Astrocyte (in vitro differentiated cells and primary cell): ENCODE measurements around the gene LSM2. TPM values are rescaled to one million over a fixed set of nuclear protein-coding genes. Genes with fewer than 3 reads are reported as not detected.

Experiments used
- DNase-seq: peaks from one replicate; pipeline ENCODE4 v3.0.0-alpha.2; 2010; ENCODE audit warnings: low read depth
- FAIRE-seq: peaks from 2 replicates; lab custom pipeline; 2011; peaks lifted over from hg19 to GRCh38; lab: Jason Lieb, UNC
- H2AFZ ChIP-seq: 2 replicates; pipeline ENCODE4 v1.6.0; 2012; ENCODE audit warnings: low read depth, low read length, inconsistent platforms
- H3K27ac ChIP-seq: 2 replicates; pipeline ENCODE4 v1.5.1; 2011; ENCODE audit warnings: low read depth, low read length, inconsistent platforms
- H3K27me3 ChIP-seq: 2 replicates; pipeline ENCODE4 v1.6.0; 2011; ENCODE audit warnings: low read length, inconsistent platforms; ENCODE audit not compliant: insufficient read depth
- H3K36me3 ChIP-seq: 2 replicates; pipeline ENCODE4 v1.5.1; 2011; ENCODE audit warnings: low read length, inconsistent platforms; ENCODE audit not compliant: insufficient read depth
- H3K4me1 ChIP-seq: 2 replicates; pipeline ENCODE4 v1.5.1; 2011; ENCODE audit warnings: low read length, inconsistent platforms; ENCODE audit not compliant: insufficient read depth
- H3K4me2 ChIP-seq: 2 replicates; pipeline ENCODE4 v1.6.0; 2012; ENCODE audit warnings: low read length, inconsistent platforms
- H3K4me3 ChIP-seq: 2 replicates; pipeline ENCODE4 v1.5.1; 2011; ENCODE audit warnings: low read depth, mild to moderate bottlenecking, low read length, inconsistent platforms; ENCODE audit not compliant: insufficient read depth
- H3K79me2 ChIP-seq: 2 replicates; pipeline ENCODE4 v1.6.0; 2012; ENCODE audit warnings: mild to moderate bottlenecking, low read length, inconsistent platforms; ENCODE audit not compliant: insufficient read depth
- H3K9ac ChIP-seq: 2 replicates; pipeline ENCODE4 v1.6.0; 2012; ENCODE audit warnings: mild to moderate bottlenecking, low read length, inconsistent platforms
- H3K9me3 ChIP-seq: 2 replicates; pipeline ENCODE4 v1.5.1; 2012; ENCODE audit warnings: low read depth, mild to moderate bottlenecking, low read length, inconsistent platforms; ENCODE audit not compliant: insufficient read depth
- H4K20me1 ChIP-seq: 2 replicates; pipeline ENCODE4 v1.6.0; 2012; ENCODE audit warnings: low read length, inconsistent platforms; ENCODE audit not compliant: insufficient read depth
- H3K27ac Mint-ChIP-seq: one replicate; pipeline ENCODE4 v1.8.0; 2021; ENCODE audit warnings: mild to moderate bottlenecking, mixed read lengths; ENCODE audit not compliant: unreplicated experiment
- H3K27me3 Mint-ChIP-seq: one replicate; pipeline ENCODE4 v1.8.0; 2021; ENCODE audit warnings: low read depth, mixed read lengths; ENCODE audit not compliant: unreplicated experiment
- H3K36me3 Mint-ChIP-seq: one replicate; pipeline ENCODE4 v1.8.0; 2021; ENCODE audit warnings: low read depth, mixed read lengths; ENCODE audit not compliant: unreplicated experiment
- H3K4me1 Mint-ChIP-seq: one replicate; pipeline ENCODE4 v1.8.0; 2021; ENCODE audit warnings: low read depth, mixed read lengths; ENCODE audit not compliant: unreplicated experiment
- H3K4me3 Mint-ChIP-seq: one replicate; pipeline ENCODE4 v1.8.0; 2021; ENCODE audit warnings: mild to moderate bottlenecking, moderate library complexity, mixed read lengths; ENCODE audit not compliant: unreplicated experiment
- H3K9me3 Mint-ChIP-seq: one replicate; pipeline ENCODE4 v1.8.0; 2021; ENCODE audit warnings: mild to moderate bottlenecking, mixed read lengths; ENCODE audit not compliant: unreplicated experiment
- CTCF ChIP-seq: IDR thresholded peaks from 2 replicates; pipeline ENCODE4 v1.5.1; 2011; ENCODE audit warnings: low read depth, mild to moderate bottlenecking, inconsistent platforms, low read length, moderate library complexity; ENCODE audit not compliant: insufficient read depth
- EZH2 ChIP-seq: IDR thresholded peaks from 2 replicates; pipeline ENCODE4 v1.6.1; 2012; ENCODE audit warnings: mild to moderate bottlenecking, low read length, inconsistent platforms; ENCODE audit not compliant: insufficient read depth
- total RNA-seq: library from RNA; stranded (reverse); gene quantifications from 2 replicates; pipeline ENCODE4 v1.2.1, GENCODE V29; 2021

LSM2 gene
- total RNA-seq, 1 donor from 2014 or later = 43.8 TPM

- Mint-ChIP-seq H3K4me3 (no peak overlapping the region), H3K27ac (no peak overlapping the region), H3K36me3 (peaks cover 29% of the 10 kb centered on the region), H3K9me3 (no peaks in the 10 kb centered on the region), H3K4me1 (peaks cover 4% of the 10 kb centered on the region), H3K27me3 (no peaks in the 10 kb centered on the region)
- no peak for TF ChIP-seq EZH2
- no peak for TF ChIP-seq CTCF
- Histone ChIP-seq H3K4me2 (no peak overlapping the region), H3K4me3 (no peak overlapping the region), H3K4me1 (peaks cover 5% of the 10 kb centered on the region), H3K9ac (no peak overlapping the region), H3K27me3 (no peaks in the 10 kb centered on the region), H3K79me2 (no peaks in the 10 kb centered on the region), H4K20me1 (peaks cover 9% of the 10 kb centered on the region), H3K27ac (no peak overlapping the region), H3K36me3 (peaks cover 20% of the 10 kb centered on the region), H2AFZ (no peak overlapping the region), H3K9me3 (no peaks in the 10 kb centered on the region)
- FAIRE-seq = no peak
- DNase-seq = no peak
These were observed 24.5 kb downstream of the LSM2 start for GRCh38 chr6:31782126-31782855.

- no peak overlapping the region for H3K27ac ChIP-seq
- no peaks in the 10 kb centered on the region for H3K79me2 ChIP-seq
- Mint-ChIP-seq H3K9me3 (no peaks in the 10 kb centered on the region), H3K27me3 (no peaks in the 10 kb centered on the region), H3K27ac (no peak overlapping the region), H3K4me1 (peaks cover 4% of the 10 kb centered on the region), H3K36me3 (peaks cover 29% of the 10 kb centered on the region), H3K4me3 (no peak overlapping the region)
- H2AFZ ChIP-seq = no peak overlapping the region
- peaks cover 9% of the 10 kb centered on the region for H4K20me1 ChIP-seq
- no peak for DNase-seq
- H3K4me1 ChIP-seq = peaks cover 14% of the 10 kb centered on the region
- H3K9ac ChIP-seq = no peak overlapping the region
- H3K27me3 ChIP-seq = no peaks in the 10 kb centered on the region
- FAIRE-seq = no peak
- TF ChIP-seq EZH2 (no peak), CTCF (no peak)
- no peak overlapping the region for H3K4me3 ChIP-seq
- no peak overlapping the region for H3K4me2 ChIP-seq
- H3K9me3 ChIP-seq = no peaks in the 10 kb centered on the region
- peaks cover 20% of the 10 kb centered on the region for H3K36me3 ChIP-seq
These were observed 25.3 kb downstream of the LSM2 start for GRCh38 chr6:31781244-31782125.
